Stimulated activated naive CD4-positive, alpha-beta T cell treated with Interleukin-2 at 50 U/mL for 16 hours (primary cell): Measurements from ENCODE around the gene AMY1A.
"Not testable (repeated sequence)": the region's sequence is repeated elsewhere in the genome, so short reads cannot be mapped to it uniquely, and the experiment has no call there.

Source experiments
- DNase-seq: peaks from one replicate; lab custom pipeline; 2025; lab: John Stamatoyannopoulos, UW

AMY1A gene

GRCh38 chr1:103655460-103655859 is at the start of gene AMY1A:
Gene AMY1A, plus strand, starts transcription at chr1:103655760. Its CDS starts 571 bp downstream, at chr1:103656331.
- DNase-seq = not testable (repeated sequence)

GRCh38 chr1:103616362-103616761 is 39.2 kb upstream of the AMY1A start:
- no peak for DNase-seq

- not testable (repeated sequence) for DNase-seq
Measured at GRCh38 chr1:103616994-103617477, 38.5 kb upstream of the AMY1A start, which contains the start of gene AMY2A. Gene AMY2A, plus strand, starts transcription at chr1:103617427. Its CDS starts 14 bp downstream, at chr1:103617441.

- DNase-seq = not testable (repeated sequence)
Measured at GRCh38 chr1:103627436-103627835, 28.1 kb upstream of the AMY1A start.

GRCh38 chr1:103641194-103641593 is 14.4 kb upstream of the AMY1A start:
- DNase-seq = not testable (repeated sequence)

- not testable (repeated sequence) for DNase-seq
Measured at GRCh38 chr1:103643908-103644307, 11.7 kb upstream of the AMY1A start.

- DNase-seq = not testable (repeated sequence)
Measured at GRCh38 chr1:103650305-103650704, 5.3 kb upstream of the AMY1A start.

GRCh38 chr1:103650889-103651288 is 4.7 kb upstream of the AMY1A start:
- DNase-seq = not testable (repeated sequence)

GRCh38 chr1:103654133-103654532 is 1.4 kb upstream of the AMY1A start:
- DNase-seq = not testable (repeated sequence)

GRCh38 chr1:103676335-103676734 is 20.8 kb downstream of the AMY1A start:
- not testable (repeated sequence) for DNase-seq

- DNase-seq = not testable (repeated sequence)
Measured at GRCh38 chr1:103696110-103696509, 40.5 kb downstream of the AMY1A start, which contains the start of gene AMY1B. Gene AMY1B, minus strand, starts transcription at chr1:103696210. Its CDS starts 571 bp downstream, at chr1:103695639.

- not testable (repeated sequence) for DNase-seq
Measured at GRCh38 chr1:103697430-103697829, 41.9 kb downstream of the AMY1A start.

GRCh38 chr1:103700669-103701068 is 45.1 kb downstream of the AMY1A start:
- DNase-seq = not testable (repeated sequence)

GRCh38 chr1:103701256-103701655 is 45.7 kb downstream of the AMY1A start:
- not testable (repeated sequence) for DNase-seq

GRCh38 chr1:103707670-103708069 is 52.1 kb downstream of the AMY1A start:
- not testable (repeated sequence) for DNase-seq

GRCh38 chr1:103710381-103710780 is 54.8 kb downstream of the AMY1A start:
- not testable (repeated sequence) for DNase-seq
